SU-DHL-6 (cell line): ENCODE measurements around the gene CARD10.

Experiments
- CTCF ChIP-seq: fragments of 200-600 bp; sonication (generic); IDR thresholded peaks from one replicate; pipeline ENCODE4 v1.5.1; 2017; ENCODE audit warnings: antibody characterized with exemption, mild to moderate bottlenecking, low read length, moderate library complexity; ENCODE audit not compliant: insufficient read depth, poor library complexity, severe bottlenecking
- EZH2phosphoT487 ChIP-seq: fragments of 200-600 bp; sonication (generic), shearing (Covaris generic); conservative IDR thresholded peaks from 2 replicates; pipeline ENCODE4 v1.6.1; 2018; ENCODE audit warnings: mild to moderate bottlenecking, antibody characterized with exemption, low read length, moderate library complexity, mixed read lengths

GRCh38 chr22:37443086-37443485, 76.1 kb downstream of the CARD10 start:
- TF ChIP-seq CTCF (no peak), EZH2phosphoT487 (no peak)
